Esophagus mucosa (tissue), 1 donor: ENCODE data around the gene ATG14. TPM values are rescaled to one million over a fixed set of nuclear protein-coding genes. Genes with fewer than 3 reads are reported as not detected.
"Not testable (repeated sequence)": the region's sequence is repeated elsewhere in the genome, so short reads cannot be mapped to it uniquely, and the experiment has no call there.

Experiments
- ATAC-seq: fragments of 200-7000 bp; cut with Tn5 transposase; one replicate; pipeline ENCODE4 v1.9.1; 2020
- total RNA-seq: library from RNA; stranded (reverse); gene quantifications from one replicate; pipeline ENCODE4 v1.2.4, GENCODE V29; 2023
- donor health status: DM: yes; HTN: yes; CAD: no.

ATG14 gene
- total RNA-seq, result 5.3 TPM

GRCh38 chr14:55411426-55412389 is at the start of gene ATG14:
Gene ATG14, minus strand, starts transcription at chr14:55411830. Its CDS starts 8 bp downstream, at chr14:55411822.
- ATAC-seq, result peak; percentile 90

GRCh38 chr14:55458800-55459515 is 47.3 kb upstream of the ATG14 start:
- peak; percentile 70 for ATAC-seq

- no peak for ATAC-seq
Observed at GRCh38 chr14:55457496-55457895, 45.9 kb upstream of the ATG14 start.

- not testable (repeated sequence) for ATAC-seq
Observed at GRCh38 chr14:55456411-55456810, 44.8 kb upstream of the ATG14 start.

GRCh38 chr14:55454264-55455002 is 42.8 kb upstream of the ATG14 start:
- peak; percentile 53 for ATAC-seq

- no peak for ATAC-seq
Observed at GRCh38 chr14:55451950-55452349, 40.3 kb upstream of the ATG14 start.

GRCh38 chr14:55451398-55451797 is 39.8 kb upstream of the ATG14 start:
- no peak for ATAC-seq

- no peak for ATAC-seq
Observed at GRCh38 chr14:55450987-55451386, 39.4 kb upstream of the ATG14 start.

- ATAC-seq, result peak; percentile 60
Observed at GRCh38 chr14:55450539-55450938, 38.9 kb upstream of the ATG14 start.

- ATAC-seq, result no peak
Observed at GRCh38 chr14:55450124-55450523, 38.5 kb upstream of the ATG14 start.

- ATAC-seq, result no peak
Observed at GRCh38 chr14:55449116-55449515, 37.5 kb upstream of the ATG14 start.

GRCh38 chr14:55448141-55448614 is 36.5 kb upstream of the ATG14 start:
- ATAC-seq, result peak; percentile 89

GRCh38 chr14:55446833-55447232 is 35.2 kb upstream of the ATG14 start:
- no peak for ATAC-seq

- ATAC-seq, result peak; percentile 31
Observed at GRCh38 chr14:55446127-55446736, 34.6 kb upstream of the ATG14 start.

GRCh38 chr14:55441286-55441685 is 29.7 kb upstream of the ATG14 start:
- no peak for ATAC-seq

- peak; percentile 37 for ATAC-seq
Observed at GRCh38 chr14:55440385-55440784, 28.8 kb upstream of the ATG14 start, which contains the start of gene TBPL2. Gene TBPL2, minus strand, starts transcription at chr14:55440616. Its CDS starts 167 bp downstream, at chr14:55440449.

- peak; percentile 72 for ATAC-seq
Observed at GRCh38 chr14:55438066-55438683, 26.5 kb upstream of the ATG14 start.

GRCh38 chr14:55436931-55437330 is 25.3 kb upstream of the ATG14 start:
- no peak for ATAC-seq

- ATAC-seq, result no peak
Observed at GRCh38 chr14:55436519-55436918, 24.9 kb upstream of the ATG14 start.

- ATAC-seq, result no peak
Observed at GRCh38 chr14:55434805-55435174, 23.2 kb upstream of the ATG14 start.
